Adrenal gland (tissue), 5 donors: ENCODE measurements around the gene PMEPA1.

ENCODE experiments used
- CTCF ChIP-seq, 6 experiments: fragments of 450-650 bp in 4 of 6; fragments of 200-600 bp in 2 of 6; sonication (generic) in 1 of 6; IDR thresholded peaks; 1 replicate in 5 of 6; 2 replicates in 1 of 6; pipeline versions ENCODE4 v1.5.1 to v1.8.0; 2016 to 2021; ENCODE audit warnings: antibody characterized with exemption in 6 of 6, mild to moderate bottlenecking in 2 of 6, moderate library complexity in 1 of 6
- POLR2A ChIP-seq, 2 donors: fragments of 450-650 bp; IDR thresholded peaks; one replicate each; pipeline ENCODE4 v1.6.1; 2017; ENCODE audit warnings: antibody characterized with exemption in 2 of 2, mild to moderate bottlenecking in 2 of 2, moderate library complexity in 1 of 2
- donor health status: DM: no; HTN: no; CAD: no.

GRCh38 chr20:57649617-57650015 is 60.2 kb downstream of the PMEPA1 start:
- no peak for TF ChIP-seq CTCF (IDR thresholded peaks at IDR 0.05)
- no peak for TF ChIP-seq POLR2A (IDR thresholded peaks at IDR 0.05)
